Gastrocnemius medialis (tissue), 4 donors: Measurements from ENCODE around the gene GAGE12C.
"Not testable (repeated sequence)": the region's sequence is repeated elsewhere in the genome, so short reads cannot be mapped to it uniquely, and the experiment has no call there.

ENCODE experiments used
- CTCF ChIP-seq, 5 experiments: fragments of 450-650 bp in 3 of 5; fragments of 200-600 bp in 2 of 5; sonication (generic) in 2 of 5; IDR thresholded peaks in 4 of 5; conservative IDR thresholded peaks in 1 of 5; 1 replicate in 4 of 5; 2 replicates in 1 of 5; pipeline ENCODE4 v1.5.1; 2016 to 2019; ENCODE audit warnings: antibody characterized with exemption in 5 of 5, mild to moderate bottlenecking in 3 of 5, moderate library complexity in 3 of 5
- POLR2A ChIP-seq, 2 donors: fragments of 450-650 bp; IDR thresholded peaks; one replicate each; pipeline ENCODE4 v1.6.1; 2017; ENCODE audit warnings: antibody characterized with exemption in 2 of 2, mild to moderate bottlenecking in 2 of 2, moderate library complexity in 2 of 2

DNA sequence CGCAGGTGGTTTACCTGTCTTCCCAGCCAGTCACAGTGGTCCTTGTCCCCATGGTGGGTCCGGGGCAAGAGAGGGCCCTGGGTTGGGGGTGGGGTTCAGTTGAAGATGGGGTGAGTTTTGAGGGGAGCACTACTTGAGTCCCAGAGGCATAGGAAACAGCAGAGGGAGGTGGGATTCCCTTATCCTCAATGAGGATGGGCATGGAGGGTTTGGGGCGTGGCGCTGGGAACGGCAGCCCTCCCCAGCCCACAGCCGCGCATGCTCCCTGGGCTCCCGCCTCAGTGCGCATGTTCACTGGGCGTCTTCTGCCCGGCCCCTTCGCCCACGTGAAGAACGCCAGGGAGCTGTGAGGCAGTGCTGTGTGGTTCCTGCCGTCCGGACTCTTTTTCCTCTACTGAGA is at the start of gene GAGE12C:
- TF ChIP-seq POLR2A (IDR thresholded peaks at IDR 0.05); CTCF (IDR thresholded peaks at IDR 0.05 in 4 of 5, conservative IDR thresholded peaks at IDR 0.05 in 1 of 5): not testable (repeated sequence)
